Endometrial microvascular endothelial cells (primary cell): ENCODE data around the gene SFT2D1. TPM values are rescaled to one million over a fixed set of nuclear protein-coding genes. Genes with fewer than 3 reads are reported as not detected.
"Not testable (repeated sequence)": the region's sequence is repeated elsewhere in the genome, so short reads cannot be mapped to it uniquely, and the experiment has no call there.

Experiments
- in situ Hi-C: cut with HindIII; loops from 2 replicates; pipeline ENCODE4 v1.10.0; 2017; ENCODE audit warnings: low sequenced_read_pairs, low pct_unique_long_range_greater_than_20kb; ENCODE audit errors: inconsistent ontology term
- total RNA-seq: library from RNA; depleted of rRNA; stranded (reverse); fragments of >200 nt; gene quantifications from one replicate; pipeline ENCODE4 v1.2.3, GENCODE V29; 2015; ENCODE audit errors: inconsistent ontology term

The SFT2D1 gene
- total RNA-seq, 1 donor from 2014 or later = 26.3 TPM

DNA sequence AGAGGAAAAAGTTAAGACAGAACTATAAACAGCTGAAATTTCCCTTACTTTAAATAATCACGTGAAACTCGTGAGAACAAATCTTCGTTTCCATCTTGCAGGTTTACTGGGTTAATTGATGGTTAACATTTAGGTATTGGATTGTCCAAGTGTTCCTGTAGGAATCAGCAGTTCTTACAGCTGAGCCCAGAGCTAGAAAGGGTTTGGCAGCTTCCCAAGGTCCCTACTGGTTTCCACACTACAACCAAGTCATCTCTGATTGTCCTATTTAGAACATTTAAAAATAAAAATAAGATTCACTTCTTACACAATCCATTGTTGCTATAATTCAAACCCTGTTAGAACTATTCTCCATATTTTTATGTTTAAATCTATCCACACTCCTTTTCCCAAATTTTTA is 24.6 kb upstream of the SFT2D1 start:
- in situ Hi-C loops = no loop called here

DNA sequence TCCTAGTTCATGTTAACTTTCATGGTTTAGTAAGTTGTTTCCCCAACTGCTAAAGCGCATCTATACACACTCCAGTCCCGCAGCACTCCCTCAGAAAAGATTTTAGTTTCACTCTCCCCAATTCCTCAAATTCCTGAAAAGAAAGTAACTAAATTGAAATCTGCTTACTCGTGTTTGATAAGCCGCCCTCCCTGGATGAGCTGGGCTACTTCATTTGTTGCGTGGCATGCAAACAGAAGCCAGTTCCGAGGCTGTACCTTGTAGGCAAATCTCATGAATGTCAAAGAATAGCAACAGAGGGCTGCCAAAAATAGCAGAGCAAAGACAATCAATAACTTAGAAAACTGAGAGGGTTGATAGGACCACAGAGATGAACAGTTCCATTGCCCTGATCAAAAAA is 23.5 kb upstream of the SFT2D1 start:
- in situ Hi-C loops = no loop called here

DNA sequence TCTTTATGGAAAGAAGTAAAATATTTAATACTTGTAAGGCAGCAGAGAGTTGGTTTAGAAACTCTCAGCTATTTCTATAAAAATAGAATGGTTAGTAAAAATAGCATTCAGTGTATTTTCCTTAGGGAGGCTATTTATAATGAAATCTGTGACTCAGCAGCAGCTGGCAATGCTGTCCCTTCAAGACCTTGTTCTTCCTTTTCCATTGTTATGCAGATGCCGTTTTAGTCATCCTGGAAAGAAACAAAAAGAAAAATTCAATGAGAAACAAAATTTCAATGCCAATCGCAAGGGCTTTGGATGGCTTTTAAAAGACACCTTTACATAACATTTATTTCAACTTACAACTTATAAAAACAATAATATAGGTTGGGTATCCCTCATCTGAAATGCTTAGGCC is 22.9 kb upstream of the SFT2D1 start:
- in situ Hi-C loops = no loop called here

DNA sequence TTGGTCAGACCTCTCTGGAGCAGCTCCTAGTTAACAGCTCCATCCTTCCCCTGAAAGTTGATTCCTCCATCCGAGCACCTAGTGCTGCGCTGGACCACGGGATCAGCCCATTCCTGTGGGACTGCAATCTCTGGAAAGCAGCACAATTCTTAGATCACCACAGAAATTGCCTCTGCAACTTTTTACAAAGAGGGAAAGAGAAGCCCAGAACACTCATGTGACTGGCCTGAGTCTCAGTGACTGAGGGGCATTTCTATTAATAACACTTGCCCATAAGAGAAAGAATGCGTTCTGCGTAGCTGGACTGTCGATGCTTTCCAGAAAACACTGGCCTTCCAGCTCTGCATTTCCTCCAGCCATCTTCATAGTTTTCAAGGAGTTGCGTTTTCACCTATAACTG is 22.1 kb upstream of the SFT2D1 start:
- in situ Hi-C loops = no loop called here

DNA sequence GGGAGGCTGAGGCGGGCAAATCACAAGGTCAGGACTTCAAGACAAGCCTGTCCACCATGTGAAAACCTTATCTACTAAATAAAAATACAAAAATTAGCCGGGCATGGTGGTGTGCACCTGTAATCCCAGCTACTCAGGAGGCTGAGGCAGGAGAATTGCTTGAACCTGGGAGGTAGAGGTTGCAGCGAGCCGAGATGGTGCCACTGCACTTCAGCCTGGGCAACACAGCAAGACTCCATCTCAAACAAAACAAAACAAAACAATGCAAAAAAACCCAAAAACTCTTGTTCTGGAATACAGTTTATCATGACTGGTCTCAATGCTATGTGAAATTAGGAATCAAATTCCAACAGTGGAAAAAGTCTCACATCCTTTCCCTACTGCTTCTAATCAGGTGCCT is 20.1 kb upstream of the SFT2D1 start:
- in situ Hi-C loops = not testable (repeated sequence)

DNA sequence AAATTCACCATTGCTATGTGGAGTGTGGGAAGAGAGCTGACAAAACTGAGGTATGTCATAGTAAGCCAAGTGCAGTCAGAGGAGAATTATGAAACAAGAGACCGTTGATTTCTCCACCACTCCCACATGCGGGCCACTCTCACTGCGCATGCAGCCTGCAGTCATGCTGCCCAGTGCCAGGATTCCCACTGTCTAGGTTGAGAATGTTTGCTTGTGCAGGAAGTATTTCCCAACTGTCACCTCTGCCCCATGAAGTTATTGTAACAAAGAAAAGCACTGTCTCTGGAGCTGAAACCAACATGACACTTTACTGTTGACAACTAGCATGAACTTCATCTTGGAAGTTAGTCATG is 18.7 kb upstream of the SFT2D1 start:
- in situ Hi-C loops = no loop called here

DNA sequence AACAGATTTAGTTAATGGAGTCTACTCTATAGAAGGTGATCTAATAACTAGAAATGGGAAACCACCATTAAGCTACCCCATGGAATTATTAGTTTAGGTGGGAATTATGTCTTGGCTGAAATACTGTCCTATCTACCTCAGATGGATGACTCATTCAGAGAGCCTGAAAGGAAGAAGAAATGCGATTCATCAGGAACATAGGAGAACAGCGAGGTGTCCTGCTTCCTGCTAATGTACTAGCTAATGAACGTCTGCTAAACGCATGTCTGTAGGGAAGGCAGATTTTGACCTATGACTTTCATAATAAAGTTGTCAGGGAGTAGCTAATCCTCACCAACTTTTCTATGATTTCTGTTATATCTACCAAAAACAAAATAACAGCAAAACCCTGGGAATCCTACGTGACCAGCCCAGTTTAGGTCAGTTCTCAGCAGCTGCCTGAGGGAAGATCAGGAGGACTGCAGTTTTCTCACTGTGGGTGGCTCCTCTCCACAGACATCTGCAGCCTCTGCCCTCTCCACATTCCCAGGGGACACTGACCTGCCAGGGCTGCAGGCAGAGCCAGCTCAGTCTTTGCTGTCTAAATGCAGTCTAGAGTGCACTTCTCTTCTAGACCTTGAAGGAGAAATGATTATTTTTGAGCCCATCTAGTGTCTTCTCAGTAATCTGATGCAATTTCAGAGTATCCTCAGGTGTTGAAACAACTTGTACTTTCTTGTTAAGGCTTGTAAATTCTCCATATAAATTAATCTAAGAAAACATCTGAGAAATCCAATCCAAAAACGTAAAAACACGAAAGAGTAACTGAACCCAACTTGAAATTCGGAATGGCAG is 18.1 kb upstream of the SFT2D1 start:
- in situ Hi-C loops = no loop called here

DNA sequence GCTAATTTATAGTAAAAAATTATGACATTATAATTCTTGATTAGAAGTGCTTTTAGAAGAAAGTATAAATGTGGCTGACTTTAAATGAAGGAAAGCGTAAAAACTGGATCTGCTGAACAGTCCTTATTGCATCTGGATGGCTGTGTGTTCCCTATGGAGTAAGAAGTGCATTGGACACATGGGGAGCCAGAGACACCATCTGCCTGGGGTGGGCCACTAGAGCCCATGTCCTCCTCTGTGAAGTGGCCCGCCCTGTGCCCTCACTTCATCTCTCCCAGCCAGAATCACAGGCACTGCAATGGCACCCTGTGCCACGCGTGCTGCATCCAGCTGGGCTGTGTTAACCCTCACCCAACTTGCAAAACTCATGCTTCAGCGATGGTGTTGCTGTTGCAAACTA is 13.2 kb upstream of the SFT2D1 start:
- in situ Hi-C loops = no loop called here

DNA sequence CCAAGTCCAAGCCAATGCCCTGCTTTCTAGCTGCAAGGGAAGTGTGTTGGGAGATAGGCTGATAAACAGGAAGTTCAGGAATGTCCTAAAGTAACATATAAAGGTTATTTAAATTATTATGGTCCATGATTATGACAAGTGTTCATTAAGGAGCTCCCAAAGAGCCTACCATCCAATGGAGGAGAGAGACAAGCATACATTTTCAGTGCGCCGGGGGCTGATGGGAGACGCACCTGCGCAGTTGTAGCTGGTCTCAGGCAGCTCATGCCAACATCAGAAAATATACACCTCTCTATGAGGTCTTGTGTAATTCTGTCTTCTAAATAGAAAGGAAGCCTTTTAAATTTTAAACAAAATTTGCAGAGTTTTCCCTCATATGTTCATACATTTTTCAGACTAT is 12.6 kb upstream of the SFT2D1 start:
- in situ Hi-C loops = no loop called here

DNA sequence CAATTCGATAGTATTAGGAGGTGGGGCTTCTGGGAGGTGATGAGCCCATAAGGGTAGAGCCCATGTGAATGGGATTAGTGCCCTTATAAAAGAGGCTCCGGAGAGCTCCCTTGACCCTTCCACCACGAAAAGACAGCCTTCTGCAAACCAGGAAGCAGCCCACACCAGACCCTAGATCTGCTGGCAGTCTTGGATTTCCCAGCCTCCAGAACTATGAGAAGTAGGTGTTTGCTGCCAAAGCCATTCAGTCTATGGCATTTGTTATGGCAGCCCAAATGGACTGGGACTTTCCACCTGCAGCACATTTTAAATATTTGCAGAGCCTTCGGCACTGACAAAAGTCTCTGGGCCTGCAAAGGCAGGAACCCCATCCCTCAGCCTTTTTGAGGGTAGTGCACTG is 11.8 kb upstream of the SFT2D1 start:
- in situ Hi-C loops = no loop called here

DNA sequence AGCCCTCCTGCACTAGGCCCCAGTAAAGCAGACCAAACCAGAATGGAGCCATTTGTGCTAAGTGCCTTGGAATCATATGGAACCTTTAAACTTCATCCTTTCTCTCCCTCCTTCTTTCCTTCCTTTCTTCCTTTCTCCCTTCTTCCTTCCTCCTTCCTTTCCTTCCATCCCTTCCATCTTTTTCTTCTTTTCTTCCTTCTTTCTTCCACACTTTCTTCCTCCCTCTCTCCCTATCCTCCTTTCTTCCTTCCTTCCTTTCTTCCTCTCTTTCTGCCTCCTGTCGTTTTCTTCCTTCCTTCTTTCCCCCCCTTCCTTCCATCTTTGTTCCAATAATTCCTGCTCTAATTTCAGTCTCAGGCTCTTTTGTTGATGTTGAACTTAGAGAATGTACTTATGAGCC is 11.2 kb upstream of the SFT2D1 start:
- in situ Hi-C loops = no loop called here

DNA sequence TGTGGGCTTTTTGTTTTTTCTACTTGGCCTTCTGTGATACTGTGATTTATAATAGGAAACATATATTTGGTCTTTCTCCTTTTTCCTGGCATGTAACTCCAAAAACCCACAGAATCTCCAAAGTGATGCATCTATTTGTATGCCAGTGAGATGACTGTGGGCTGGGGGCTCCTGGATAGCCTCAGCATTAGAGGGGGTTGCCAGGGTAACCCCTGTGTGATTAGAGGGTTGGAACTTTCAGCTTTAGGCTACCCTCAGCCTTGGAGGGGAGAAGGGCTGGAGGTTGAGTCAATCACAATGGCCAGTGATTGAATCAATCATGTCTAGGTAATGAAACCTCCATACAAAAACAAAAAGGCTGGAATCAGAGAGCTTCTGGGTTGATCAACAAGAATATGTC is 10.6 kb upstream of the SFT2D1 start:
- in situ Hi-C loops = no loop called here

DNA sequence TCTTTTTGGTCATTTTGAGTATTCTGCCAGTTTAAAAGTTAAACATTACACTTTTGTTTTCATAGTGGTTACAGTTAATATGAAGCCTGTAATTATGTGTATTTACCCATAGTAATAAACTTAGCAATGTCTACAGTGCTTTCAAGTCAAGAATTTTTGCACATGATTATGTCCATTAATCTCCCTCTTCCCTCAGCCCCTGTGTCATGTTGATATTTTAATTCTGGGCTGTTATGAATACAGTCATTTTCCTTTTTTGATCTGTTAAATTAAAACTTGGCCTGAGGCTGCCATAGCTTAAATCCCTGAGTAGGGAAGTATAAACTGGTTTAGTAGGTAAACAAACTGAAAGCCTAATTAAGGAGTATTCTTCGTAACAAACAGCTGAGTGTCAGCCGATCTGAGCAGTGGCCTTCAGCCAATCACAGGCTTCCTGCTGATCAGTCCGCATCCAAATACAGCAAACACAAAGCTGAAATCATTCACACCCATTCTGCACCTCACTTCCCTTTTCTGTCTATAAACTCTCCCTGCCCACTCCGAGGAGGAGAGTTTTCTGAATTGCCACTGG is 9.5 kb upstream of the SFT2D1 start:
- in situ Hi-C loops = no loop called here

DNA sequence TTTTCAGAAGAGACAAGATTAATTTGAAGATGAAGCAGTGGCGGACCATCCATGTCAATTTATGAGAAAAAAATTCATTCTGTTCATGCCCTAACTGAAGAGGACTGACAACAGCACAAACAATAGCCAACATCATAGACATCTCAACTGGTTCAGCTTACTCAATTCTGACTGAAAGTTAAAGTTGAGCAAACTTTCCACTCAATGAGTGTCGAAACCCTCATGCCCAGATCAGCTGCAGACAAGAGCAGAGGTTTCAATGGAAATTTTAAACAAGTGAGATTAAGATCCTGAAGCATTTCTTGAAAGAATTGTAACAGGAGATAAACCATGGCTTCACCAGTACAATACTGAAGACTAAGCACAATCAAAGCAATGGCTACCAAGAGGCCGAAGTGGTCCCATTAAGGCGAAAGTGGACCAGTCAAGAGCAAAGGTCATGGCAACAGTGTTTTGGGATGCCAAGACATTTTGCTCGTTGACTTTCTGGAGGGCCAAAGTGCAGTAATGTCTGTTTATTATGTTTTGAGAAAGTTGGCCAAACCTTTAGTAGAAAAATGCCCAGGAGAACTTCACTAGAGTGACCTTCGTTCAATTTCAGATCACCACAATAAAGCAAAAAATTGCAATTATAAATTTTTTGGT is 6.1 kb upstream of the SFT2D1 start:
- in situ Hi-C loops = no loop called here

DNA sequence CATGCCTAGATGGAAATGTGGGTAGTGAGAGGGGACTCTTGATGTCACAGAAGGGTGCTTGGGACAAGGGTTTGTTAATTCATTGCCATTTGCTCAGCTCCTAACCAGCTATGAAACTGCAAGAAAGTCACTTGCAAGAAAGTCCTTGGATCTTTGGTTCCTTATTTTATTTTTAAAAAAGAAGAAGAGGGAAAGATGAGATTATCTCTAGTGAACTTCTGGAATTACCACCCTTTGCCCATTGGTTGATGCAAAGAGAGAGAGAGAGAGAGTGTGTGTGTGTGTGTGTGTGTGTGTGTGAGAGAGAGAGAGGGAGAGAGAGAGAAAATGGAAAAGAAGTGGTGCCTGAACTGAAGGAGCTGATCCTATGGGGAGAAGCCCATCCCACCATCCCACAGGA is 4.6 kb upstream of the SFT2D1 start:
- in situ Hi-C loops = no loop called here

DNA sequence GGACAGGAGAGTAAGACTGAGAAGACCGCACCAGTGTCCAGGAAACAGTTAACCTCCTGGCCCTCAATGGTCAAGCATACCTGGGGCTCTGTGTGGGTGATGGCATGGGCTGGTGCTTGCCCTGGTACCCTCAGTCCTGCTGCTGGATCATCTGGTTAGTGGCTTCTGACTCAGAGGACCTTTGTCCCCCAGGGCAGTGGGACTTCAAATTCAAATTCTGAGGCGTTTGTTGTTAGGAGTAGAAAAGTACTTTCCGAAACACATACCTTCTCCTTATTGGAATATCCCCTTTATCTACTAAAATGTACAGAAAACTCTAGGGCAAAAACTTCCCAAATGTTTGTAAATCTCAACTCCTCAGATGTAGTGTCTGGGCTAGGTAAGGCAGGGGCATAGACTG is 4.1 kb upstream of the SFT2D1 start:
- in situ Hi-C loops = no loop called here

DNA sequence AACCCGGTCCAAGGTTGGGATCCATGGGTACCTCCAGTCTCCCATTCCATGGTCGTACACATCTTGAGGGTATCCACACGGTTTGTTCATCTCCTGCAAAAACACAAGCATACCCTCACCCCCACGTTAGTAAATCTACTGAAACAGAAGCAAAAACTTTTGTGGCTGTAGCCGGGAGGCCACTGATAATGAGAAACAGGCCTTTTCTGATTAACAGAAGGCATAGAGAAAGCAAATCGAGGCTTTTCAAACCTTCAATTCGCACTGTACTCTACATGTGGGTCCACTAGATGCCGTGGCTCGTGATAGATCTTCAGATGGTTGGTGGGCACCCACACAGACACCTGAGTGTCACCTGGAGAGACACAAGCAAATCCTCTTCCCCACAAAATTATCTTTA is 3.3 kb upstream of the SFT2D1 start:
- in situ Hi-C loops = not testable (repeated sequence)

DNA sequence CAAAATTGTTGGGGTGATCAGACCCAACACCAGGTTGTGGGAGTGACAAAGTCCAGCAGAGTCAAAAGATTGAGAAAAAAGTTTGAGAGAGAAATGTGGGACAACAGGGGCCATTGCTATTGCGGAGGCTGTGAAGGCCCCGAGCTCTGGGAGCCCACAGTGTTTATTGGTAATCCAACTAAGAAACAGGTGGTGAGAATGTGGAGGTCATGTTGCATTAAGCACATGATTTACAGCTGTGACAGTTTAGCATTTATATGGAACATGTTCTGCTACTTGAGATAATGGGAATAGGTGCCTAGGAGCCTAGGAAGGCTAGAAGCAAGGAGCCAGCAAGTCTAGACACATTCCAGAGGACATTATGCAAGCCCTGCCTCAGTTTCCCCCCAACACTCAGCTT is 2.6 kb upstream of the SFT2D1 start:
- in situ Hi-C loops = not testable (repeated sequence)

DNA sequence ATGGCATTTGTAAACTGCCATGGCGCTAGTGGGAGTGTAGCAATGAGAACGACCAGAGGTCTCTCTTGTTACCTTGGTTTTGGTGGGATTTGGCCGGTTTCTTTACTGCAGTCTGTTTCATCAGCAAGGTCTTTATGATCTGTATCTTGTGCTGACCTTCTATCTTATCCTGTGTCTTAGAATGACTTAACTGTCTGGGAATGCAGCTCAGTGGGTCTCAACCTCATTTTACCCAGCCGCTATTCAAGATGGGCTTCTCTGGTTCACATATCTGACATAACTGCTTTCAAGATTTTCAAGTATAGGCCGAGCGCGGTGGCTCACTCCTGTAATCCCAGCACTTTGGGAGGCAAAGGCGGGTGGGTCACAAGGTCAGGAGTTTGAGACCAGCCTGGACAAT is 1.9 kb upstream of the SFT2D1 start:
- in situ Hi-C loops = no loop called here

DNA sequence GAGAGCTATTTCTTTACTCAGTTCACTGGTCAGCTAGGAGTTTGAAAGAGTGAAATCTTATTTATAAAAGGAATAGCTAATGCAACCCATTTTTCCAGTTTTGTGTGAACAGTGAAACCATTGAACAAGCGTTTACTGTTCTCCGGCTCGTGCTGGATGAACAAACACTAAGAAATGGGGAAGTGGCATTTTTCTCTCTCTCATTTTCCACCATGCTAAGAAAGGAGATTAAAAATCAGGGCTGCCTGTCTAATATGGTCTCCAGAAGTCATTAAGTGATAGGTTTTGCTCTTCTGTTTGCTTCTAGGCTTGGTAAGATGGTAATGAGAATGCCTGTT is 774 bp upstream of the SFT2D1 start:
- in situ Hi-C loops = no loop called here

DNA sequence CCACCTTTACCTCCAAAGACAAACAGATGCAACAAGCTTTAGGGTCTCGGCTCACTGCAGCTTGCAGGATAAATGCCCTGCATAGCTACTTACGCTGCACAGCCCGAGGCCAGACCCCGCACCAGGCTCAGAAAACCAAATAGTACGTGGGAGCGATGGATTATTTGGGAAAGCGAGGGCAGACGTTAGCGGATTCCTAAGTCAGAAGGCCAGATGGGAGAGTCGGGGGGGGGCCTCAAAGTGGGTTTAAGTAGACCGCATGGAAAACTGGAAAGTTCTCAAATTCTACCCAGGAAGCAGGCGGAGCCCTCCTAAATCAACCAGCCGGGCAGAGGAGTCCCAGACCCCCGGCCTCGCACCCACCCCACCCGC is 382 bp downstream of the SFT2D1 start:
- in situ Hi-C loops = no loop called here
